OCI-LY3 (cell line): ENCODE results near the gene SLC1A7.

Source experiments
- CTCF ChIP-seq: fragments of 200-600, 300-600 bp; sonication (generic); IDR thresholded peaks from 2 replicates; pipeline ENCODE4 v1.5.1; 2014; ENCODE audit warnings: antibody characterized with exemption, low read length, low read depth
- EZH2phosphoT487 ChIP-seq: fragments of 200-600 bp; shearing (Covaris generic); IDR thresholded peaks from 2 replicates; pipeline ENCODE4 v1.6.1; 2018; ENCODE audit warnings: antibody characterized with exemption, mixed run types, low read depth

DNA sequence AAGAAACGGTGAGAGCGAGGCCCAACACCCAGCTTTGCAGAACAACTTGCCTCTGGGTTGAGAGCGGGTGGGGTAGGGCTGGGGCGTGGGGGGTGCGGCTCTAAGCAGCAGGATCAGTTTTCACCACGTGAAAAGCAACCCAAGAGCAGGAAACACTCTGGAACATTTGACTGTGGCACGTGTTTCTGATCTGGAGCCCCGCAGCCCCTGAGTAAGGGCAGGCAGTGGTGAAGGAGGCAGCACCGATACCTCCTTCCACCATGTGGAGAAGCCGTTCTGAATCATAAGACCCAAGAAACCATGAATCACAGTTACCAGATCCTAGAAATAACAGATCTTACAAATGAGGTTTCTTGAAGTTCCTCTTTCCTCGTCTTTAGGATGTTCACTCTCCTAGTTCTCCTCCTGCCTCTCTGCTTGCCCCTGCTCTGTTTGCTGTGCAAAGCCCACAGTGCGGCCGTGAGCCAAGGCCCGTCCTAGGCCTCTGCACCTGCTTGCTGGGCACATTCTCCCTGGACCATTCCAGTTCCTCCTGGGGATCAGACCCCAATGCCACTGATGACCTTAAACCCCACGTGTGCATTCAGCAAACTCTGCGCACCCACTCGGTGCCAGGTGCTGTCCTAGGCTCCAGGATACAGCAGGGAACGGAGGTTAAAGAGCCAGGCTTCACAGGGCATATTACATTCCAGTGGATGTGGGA lies 31.9 kb downstream of the SLC1A7 start:
- no peak for TF ChIP-seq CTCF
- no peak for TF ChIP-seq EZH2phosphoT487
